Subcutaneous adipose tissue (tissue), 4 donors: ENCODE results near the gene IMPG2. TPM values are rescaled to one million over a fixed set of nuclear protein-coding genes. Genes with fewer than 3 reads are reported as not detected.

Experiments used
- CTCF ChIP-seq: fragments of 450-650 bp; IDR thresholded peaks from one replicate; pipeline ENCODE4 v1.5.1; 2016; ENCODE audit warnings: low read depth, mild to moderate bottlenecking, control low read depth, antibody characterized with exemption, moderate library complexity
- total RNA-seq, 4 donors: library from RNA; depleted of rRNA; stranded (reverse); fragments of >200 nt; gene quantifications; one replicate each; pipeline ENCODE4 v1.1.0, GENCODE V29; 2016

The IMPG2 gene
- total RNA-seq, 4 donors from 2014 or later, result 0.22 to 0.38 (median 0.33) TPM

GRCh38 chr3:101273608-101274007, 46.8 kb downstream of the IMPG2 start:
- TF ChIP-seq CTCF, result no peak

GRCh38 chr3:101273156-101273555, 47.2 kb downstream of the IMPG2 start:
- no peak for TF ChIP-seq CTCF

GRCh38 chr3:101271728-101272127, 48.6 kb downstream of the IMPG2 start:
- TF ChIP-seq CTCF, result no peak

- no peak for TF ChIP-seq CTCF
These were observed 50.2 kb downstream of the IMPG2 start for GRCh38 chr3:101270149-101270548.

GRCh38 chr3:101268971-101269671, 51.3 kb downstream of the IMPG2 start:
- TF ChIP-seq CTCF, result no peak

GRCh38 chr3:101268141-101268540, 52.2 kb downstream of the IMPG2 start:
- TF ChIP-seq CTCF, result no peak

GRCh38 chr3:101266566-101266965, 53.8 kb downstream of the IMPG2 start:
- TF ChIP-seq CTCF, result no peak
